Stimulated activated naive CD4-positive, alpha-beta T cell treated with Interleukin-2 at 50 U/mL for 16 hours (primary cell): ENCODE data around the gene RLN3.
A peak's percentile ranks its signal among the peaks of the same experiment; 100 is the strongest.
"Not testable (repeated sequence)": the region's sequence is repeated elsewhere in the genome, so short reads cannot be mapped to it uniquely, and the experiment has no call there.

Experiments used
- DNase-seq: peaks from one replicate; lab custom pipeline; 2025; lab: John Stamatoyannopoulos, UW

The RLN3 gene

GRCh38 chr19:13995017-13995728 is 32.8 kb upstream of the RLN3 start:
- DNase-seq: no peak

- no peak for DNase-seq
Measured at GRCh38 chr19:13995878-13996765, 31.8 kb upstream of the RLN3 start.

GRCh38 chr19:13996928-13997630 is 30.9 kb upstream of the RLN3 start:
- no peak for DNase-seq

- no peak for DNase-seq
Measured at GRCh38 chr19:13997631-13997962, 30.4 kb upstream of the RLN3 start.

- no peak for DNase-seq
Measured at GRCh38 chr19:13998426-13998825, 29.5 kb upstream of the RLN3 start.

- no peak for DNase-seq
Measured at GRCh38 chr19:13999085-13999484, 28.9 kb upstream of the RLN3 start.

- no peak for DNase-seq
Measured at GRCh38 chr19:14000691-14001375, 27.1 kb upstream of the RLN3 start.

- DNase-seq: no peak
Measured at GRCh38 chr19:14002571-14003250, 25.2 kb upstream of the RLN3 start.

- DNase-seq: no peak
Measured at GRCh38 chr19:14003251-14004055, 24.5 kb upstream of the RLN3 start.

- DNase-seq: no peak
Measured at GRCh38 chr19:14004619-14005348, 23.2 kb upstream of the RLN3 start.

GRCh38 chr19:14005349-14006084 is 22.4 kb upstream of the RLN3 start:
- peak; percentile 89 for DNase-seq

GRCh38 chr19:14006085-14006765 is 21.7 kb upstream of the RLN3 start, which contains the start of gene RFX1:
Gene RFX1 (minus strand): TSS chr19:14006320. CDS start chr19:13993843, 12,477 bp downstream.
- DNase-seq: peak; percentile 100

GRCh38 chr19:14006766-14007562 is 21.0 kb upstream of the RLN3 start:
- no peak for DNase-seq

GRCh38 chr19:14012378-14012915 is 15.5 kb upstream of the RLN3 start:
- no peak for DNase-seq

- no peak for DNase-seq
Measured at GRCh38 chr19:14015524-14016035, 12.4 kb upstream of the RLN3 start.

GRCh38 chr19:14019100-14019499 is 8.8 kb upstream of the RLN3 start:
- no peak for DNase-seq

GRCh38 chr19:14019739-14020138 is 8.2 kb upstream of the RLN3 start:
- not testable (repeated sequence) for DNase-seq
